ENCODE results near the gene TTBK2.

DNA sequence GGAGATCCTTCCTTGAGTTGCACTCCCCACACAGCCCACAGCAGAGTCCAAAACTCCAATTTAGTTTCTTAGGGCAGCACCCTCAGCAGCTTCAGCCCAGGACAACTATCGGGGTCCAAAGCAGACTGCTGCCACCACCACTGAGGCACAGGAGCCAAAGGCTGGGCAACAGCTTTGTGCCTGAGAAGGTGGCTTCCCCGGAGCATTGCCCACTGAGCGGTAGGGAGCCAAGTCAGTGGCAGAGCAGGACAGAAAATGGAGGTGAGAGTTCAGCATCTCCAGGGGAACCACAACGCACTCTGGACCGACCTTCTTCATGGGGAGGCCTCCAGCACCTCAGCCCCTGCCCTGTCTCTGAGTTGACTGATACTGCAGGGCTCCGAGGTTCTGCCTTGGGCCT is 227.1 kb downstream of the TTBK2 start:
- no peak for TF ChIP-seq POLR2A (IDR thresholded peaks at IDR 0.05)
- TF ChIP-seq, protein P1, sequence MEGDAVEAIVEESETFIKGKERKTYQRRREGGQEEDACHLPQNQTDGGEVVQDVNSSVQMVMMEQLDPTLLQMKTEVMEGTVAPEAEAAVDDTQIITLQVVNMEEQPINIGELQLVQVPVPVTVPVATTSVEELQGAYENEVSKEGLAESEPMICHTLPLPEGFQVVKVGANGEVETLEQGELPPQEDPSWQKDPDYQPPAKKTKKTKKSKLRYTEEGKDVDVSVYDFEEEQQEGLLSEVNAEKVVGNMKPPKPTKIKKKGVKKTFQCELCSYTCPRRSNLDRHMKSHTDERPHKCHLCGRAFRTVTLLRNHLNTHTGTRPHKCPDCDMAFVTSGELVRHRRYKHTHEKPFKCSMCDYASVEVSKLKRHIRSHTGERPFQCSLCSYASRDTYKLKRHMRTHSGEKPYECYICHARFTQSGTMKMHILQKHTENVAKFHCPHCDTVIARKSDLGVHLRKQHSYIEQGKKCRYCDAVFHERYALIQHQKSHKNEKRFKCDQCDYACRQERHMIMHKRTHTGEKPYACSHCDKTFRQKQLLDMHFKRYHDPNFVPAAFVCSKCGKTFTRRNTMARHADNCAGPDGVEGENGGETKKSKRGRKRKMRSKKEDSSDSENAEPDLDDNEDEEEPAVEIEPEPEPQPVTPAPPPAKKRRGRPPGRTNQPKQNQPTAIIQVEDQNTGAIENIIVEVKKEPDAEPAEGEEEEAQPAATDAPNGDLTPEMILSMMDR (IDR thresholded peaks at IDR 0.05): no peak
